ENCODE data around the gene EHD4. TPM values are rescaled to one million over a fixed set of nuclear protein-coding genes. Genes with fewer than 3 reads are reported as not detected.

Gene EHD4
- total and polyA plus RNA-seq, 2 donors (not counting 3 experiments of a cell fraction or from before 2014, with no cell fraction given) = 96.7 to 128 TPM

DNA sequence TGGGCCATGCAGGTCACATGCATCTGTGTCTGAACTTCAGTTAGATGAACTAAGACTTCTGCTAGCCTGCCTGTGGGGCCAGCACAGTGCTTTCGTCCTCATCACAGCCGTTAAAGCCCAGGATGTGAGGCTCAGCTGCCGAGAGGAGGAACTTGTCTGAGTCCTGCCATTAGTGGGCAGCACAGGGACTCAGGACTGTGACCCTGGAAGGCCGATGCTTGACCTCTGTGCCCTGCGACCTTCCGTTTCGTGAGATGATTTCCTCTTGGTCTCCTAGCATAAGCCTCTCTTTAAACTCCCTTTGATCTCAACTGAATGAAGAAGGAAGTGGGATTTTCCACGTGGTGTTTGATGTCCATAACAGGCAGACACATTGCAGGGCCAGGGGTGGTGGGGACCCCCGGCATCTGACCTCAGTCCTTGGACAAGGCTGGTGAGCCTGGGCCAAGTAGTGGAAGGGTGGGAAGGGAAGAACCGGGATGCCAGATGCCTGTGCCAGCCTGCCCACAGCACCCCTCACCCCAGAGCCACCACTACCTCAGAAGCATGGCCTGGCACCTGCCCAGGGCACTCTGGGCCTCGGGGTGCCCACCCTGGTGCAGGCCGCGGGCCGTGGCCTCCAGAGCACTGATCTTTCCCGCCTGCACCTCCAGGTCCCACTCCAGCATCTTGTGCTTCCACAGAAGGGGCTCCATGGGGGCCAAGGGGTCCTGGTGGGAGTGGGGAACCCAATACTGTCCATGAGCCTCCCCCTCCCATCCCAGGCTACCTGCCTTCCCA is 112.1 kb downstream of the EHD4 start:
- dilution Hi-C loops (cut with MboI; ENCODE audit: extremely low pct_ligation_motif_present, low sequenced_read_pairs) = no loop called here
- H3K79me2 ChIP-seq (ENCODE audit: control insufficient read depth, insufficient read depth, low read length) = no peaks in the 10 kb centered on the region
- H3K4me3 ChIP-seq (replicated peaks in 1 of 3; ENCODE audit: insufficient read depth in 1 of 3, low read depth in 1 of 3, low read length in 3 of 3) = no peak overlapping the region
- BruUV-seq (replicated peaks) = no TSS peak
- H4K20me1 ChIP-seq (replicated peaks; ENCODE audit: control insufficient read depth, extremely low read depth, insufficient read depth, low read length) = no peaks in the 10 kb centered on the region
- TF ChIP-seq POLR2AphosphoS5 (IDR thresholded peaks at IDR 0.05; ENCODE audit: insufficient read depth, low read depth, low read length) = no peak
- TF ChIP-seq CTCF (IDR thresholded peaks at IDR 0.05; ENCODE audit: extremely low read depth in 1 of 2, insufficient read depth in 1 of 2, low read depth in 1 of 2, low read length in 2 of 2) = peak in 1 of 2 donors; percentile 6
- intact Hi-C loops (cut with micrococcal nuclease) = no loop called here
- no peak overlapping the region for H3K9ac ChIP-seq (replicated peaks; ENCODE audit: extremely low read depth, insufficient read depth, low read length)
- H3K9me3 ChIP-seq (replicated peaks; ENCODE audit: control insufficient read depth, insufficient read depth, low read length) = no peaks in the 10 kb centered on the region
- H3K27me3 ChIP-seq (ENCODE audit: control insufficient read depth in 2 of 2, insufficient read depth in 2 of 2, low read length in 2 of 2) = no peaks in the 10 kb centered on the region
- H3K9me1 ChIP-seq (replicated peaks; ENCODE audit: control insufficient read depth, extremely low read depth, insufficient read depth, low read length) = no peaks in the 10 kb centered on the region
- FAIRE-seq (no peak), DNase-seq (ENCODE audit: low read depth, low spot score) (no peak)
- ChIA-PET CTCF (interaction anchor here (1.8 kb wide), 1 partner anchor 44 kb away, joined by 6 read pairs; no protein-coding TSS in a partner anchor), POLR2A (no interaction called here)
- no peaks in the 10 kb centered on the region for H3K4me1 ChIP-seq (ENCODE audit: control insufficient read depth, extremely low read depth, insufficient read depth, low read length)
- peaks cover 8 to 40% of the 10 kb centered on the region in 2 experiments for H3K36me3 ChIP-seq (ENCODE audit: control insufficient read depth in 2 of 2, extremely low read depth in 1 of 2, insufficient read depth in 2 of 2, low read length in 2 of 2)
- H3K27ac ChIP-seq (ENCODE audit: insufficient read depth, low read depth, low read length) = no peak overlapping the region
- no peak overlapping the region for H2AFZ ChIP-seq (ENCODE audit: low read depth, low read length)
- no peak overlapping the region for H3K4me2 ChIP-seq (ENCODE audit: insufficient read depth, low read length)

GRCh38 chr15:41858756-41859155 is 113.6 kb downstream of the EHD4 start:
- no peak for FAIRE-seq
- no TSS peak for BruUV-seq (replicated peaks)
- CTCF ChIA-PET = interaction anchor here (0.7 to 2.0 kb wide), 3 partner anchors 12 to 46 kb away, joined by 3 to 6 read pairs (median 3); no protein-coding TSS in a partner anchor

More at GRCh38 chr15:41858756-41859155, 113.6 kb downstream of the EHD4 start:
- Histone ChIP-seq H3K4me3 (replicated peaks in 1 of 3; ENCODE audit: insufficient read depth in 1 of 3, low read depth in 1 of 3, low read length in 3 of 3) (no peak overlapping the region), H3K79me2 (ENCODE audit: control insufficient read depth, insufficient read depth, low read length) (no peaks in the 10 kb centered on the region), H3K27me3 (ENCODE audit: control insufficient read depth in 2 of 2, insufficient read depth in 2 of 2, low read length in 2 of 2) (no peaks in the 10 kb centered on the region), H3K4me2 (ENCODE audit: insufficient read depth, low read length) (no peak overlapping the region), H3K9me1 (replicated peaks; ENCODE audit: control insufficient read depth, extremely low read depth, insufficient read depth, low read length) (no peaks in the 10 kb centered on the region), H3K9me3 (replicated peaks; ENCODE audit: control insufficient read depth, insufficient read depth, low read length) (no peaks in the 10 kb centered on the region), H3K9ac (replicated peaks; ENCODE audit: extremely low read depth, insufficient read depth, low read length) (no peak overlapping the region), H3K27ac (ENCODE audit: insufficient read depth, low read depth, low read length) (no peak overlapping the region), H3K4me1 (ENCODE audit: control insufficient read depth, extremely low read depth, insufficient read depth, low read length) (no peaks in the 10 kb centered on the region), H4K20me1 (replicated peaks; ENCODE audit: control insufficient read depth, extremely low read depth, insufficient read depth, low read length) (no peaks in the 10 kb centered on the region), H2AFZ (ENCODE audit: low read depth, low read length) (no peak overlapping the region), H3K36me3 (ENCODE audit: control insufficient read depth in 2 of 2, extremely low read depth in 1 of 2, insufficient read depth in 2 of 2, low read length in 2 of 2) (peaks cover 5 to 48% of the 10 kb centered on the region in 2 experiments)
- intact Hi-C loops (cut with micrococcal nuclease) (no loop called here), dilution Hi-C loops (cut with MboI; ENCODE audit: extremely low pct_ligation_motif_present, low sequenced_read_pairs) (no loop called here)
- POLR2A ChIA-PET = no interaction called here
- TF ChIP-seq MYC (IDR thresholded peaks at IDR 0.05; ENCODE audit: low read depth, low read length) (no peak), MAX (IDR thresholded peaks at IDR 0.05; ENCODE audit: insufficient read depth, insufficient read length) (no peak), POLR2AphosphoS5 (IDR thresholded peaks at IDR 0.05; ENCODE audit: insufficient read depth, low read depth, low read length) (no peak), EZH2 (IDR thresholded peaks at IDR 0.05; ENCODE audit: borderline replicate concordance, low read depth, low read length, severe bottlenecking) (no peak)
- DNase-seq (ENCODE audit: low read depth, low spot score) = no peak
